ENCODE results near the gene LRCOL1.

Gene LRCOL1

DNA sequence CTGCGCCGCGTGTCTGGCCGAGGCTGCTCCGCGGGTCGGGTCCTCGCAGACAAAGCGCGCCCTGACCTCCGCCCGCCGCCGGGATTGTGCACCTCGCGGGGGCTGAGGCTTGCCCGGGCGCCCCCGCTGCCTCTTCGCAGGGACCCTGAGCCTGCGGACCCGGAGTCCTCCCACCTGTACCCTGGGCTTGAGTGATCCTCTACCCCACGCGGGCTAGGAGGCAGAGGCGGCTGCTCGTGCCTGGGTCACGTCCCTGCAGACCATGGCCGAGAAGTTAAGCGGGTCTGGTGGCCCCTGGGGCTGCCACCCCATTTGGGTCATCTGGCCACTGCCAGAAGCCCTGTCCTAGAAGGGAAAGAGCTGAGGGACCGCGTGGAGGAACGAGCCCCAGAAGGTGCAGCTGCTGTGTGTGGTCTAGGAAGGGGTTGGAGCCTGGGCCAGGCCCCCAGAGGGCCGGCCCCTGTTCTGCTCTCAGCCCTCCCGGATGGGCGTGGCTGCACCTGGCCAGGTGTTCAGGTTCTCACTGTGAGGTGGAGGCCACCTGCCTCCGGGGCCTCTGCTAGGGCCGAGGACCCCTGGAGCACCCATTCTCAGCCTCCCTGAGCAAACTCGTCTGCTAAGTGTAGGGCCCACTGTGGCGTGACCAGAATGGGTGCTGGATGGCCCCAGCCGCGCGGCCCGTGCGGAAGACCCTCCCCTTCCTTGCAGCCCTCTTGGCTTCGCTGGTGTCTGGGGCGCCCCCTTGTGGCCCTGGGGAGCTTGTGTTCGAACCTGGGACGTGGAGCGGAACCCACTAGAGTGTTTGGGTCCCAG, 49.6 kb downstream of the LRCOL1 start:
- DNase-seq: peak; percentile 87
- in situ Hi-C loops (cut with HindIII; ENCODE audit: low pct_ligation_motif_present, low pct_unique_long_range_greater_than_20kb, low sequenced_read_pairs): no loop called here

GRCh38 chr12:132560364-132560613, 50.1 kb downstream of the LRCOL1 start:
- no peak for DNase-seq
- in situ Hi-C loops (cut with HindIII; ENCODE audit: low pct_ligation_motif_present, low pct_unique_long_range_greater_than_20kb, low sequenced_read_pairs): no loop called here

DNA sequence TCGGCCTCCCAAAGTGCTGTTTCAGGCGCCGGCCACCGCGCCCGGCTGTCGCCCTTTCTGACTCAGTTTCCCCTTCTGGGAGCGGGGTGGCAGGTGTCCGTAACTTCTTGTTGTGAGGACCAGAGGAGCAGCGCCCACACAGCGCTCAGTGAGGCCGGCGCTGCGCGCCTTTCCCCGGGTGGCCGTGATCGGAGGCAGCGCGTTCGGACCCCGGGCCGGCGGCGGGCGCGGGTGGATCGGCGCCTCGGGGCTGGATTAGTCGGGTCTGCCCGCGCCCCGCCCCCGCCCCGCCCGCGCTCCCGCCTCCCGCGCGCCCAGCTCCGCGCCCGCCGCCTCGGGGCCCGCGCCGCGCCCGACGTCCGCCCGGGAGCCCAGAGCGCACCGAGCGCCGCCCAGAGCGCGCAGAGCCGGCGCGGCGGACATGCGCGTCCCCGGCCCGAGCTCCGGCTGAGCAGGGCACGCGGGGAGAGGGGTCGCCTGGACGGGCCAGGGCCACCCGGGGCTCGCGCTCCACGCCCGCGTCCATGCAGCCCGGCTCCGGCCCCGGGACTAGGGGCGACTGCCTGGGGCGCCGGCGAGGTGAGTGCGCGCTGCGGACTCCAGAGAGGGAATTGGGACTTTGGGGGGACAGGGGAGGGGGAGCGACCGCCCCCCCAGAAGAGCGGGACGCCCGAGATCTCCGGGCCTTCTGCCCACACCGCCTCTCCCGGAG, 50.6 kb downstream of the LRCOL1 start:
- peak; percentile 81 for DNase-seq
- in situ Hi-C loops (cut with HindIII; ENCODE audit: low pct_ligation_motif_present, low pct_unique_long_range_greater_than_20kb, low sequenced_read_pairs): no loop called here

- in situ Hi-C loops (cut with HindIII; ENCODE audit: low pct_ligation_motif_present, low pct_unique_long_range_greater_than_20kb, low sequenced_read_pairs): no loop called here
- DNase-seq: peak; percentile 93
These were observed 51.3 kb downstream of the LRCOL1 start for GRCh38 chr12:132558861-132559623.

- in situ Hi-C loops (cut with HindIII; ENCODE audit: low pct_ligation_motif_present, low pct_unique_long_range_greater_than_20kb, low sequenced_read_pairs): no loop called here
- no peak for DNase-seq
These were observed 52.1 kb downstream of the LRCOL1 start for GRCh38 chr12:132558042-132558856.

DNA sequence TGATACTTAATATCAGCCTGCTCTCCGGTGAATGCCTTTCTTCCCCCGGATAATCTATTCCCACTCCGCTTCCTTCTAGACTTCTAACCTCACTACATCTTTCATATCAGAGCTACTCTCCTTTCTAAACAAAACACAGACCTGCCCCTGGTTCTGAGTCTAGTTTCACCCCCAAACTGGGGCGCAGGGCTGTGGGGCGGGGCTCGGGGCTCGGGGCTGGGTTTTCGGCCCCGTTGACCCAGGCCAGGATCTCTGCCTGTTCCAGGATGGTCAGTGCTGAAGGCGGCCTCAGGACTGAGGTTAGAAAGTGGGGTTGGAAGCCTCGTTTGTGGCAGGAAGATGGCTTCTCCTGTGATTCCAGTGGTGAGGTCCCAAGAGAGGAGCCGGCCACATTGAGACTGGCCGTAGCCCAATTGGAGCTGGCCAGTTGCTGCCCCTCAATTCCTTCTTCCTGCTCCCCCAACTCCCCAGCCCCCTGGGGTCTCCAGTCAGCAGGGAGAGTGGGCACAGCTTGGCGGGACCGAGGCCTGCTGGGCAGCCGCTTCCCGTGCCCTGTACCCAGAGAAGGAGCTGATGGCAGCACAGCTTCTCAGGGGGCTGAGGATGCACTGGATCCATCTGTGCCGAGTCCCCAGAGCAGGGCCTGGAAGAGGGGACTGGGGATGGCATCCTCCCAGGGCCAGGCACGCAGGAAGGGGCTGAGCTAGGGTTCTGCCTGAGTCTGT, 52.9 kb downstream of the LRCOL1 start:
- in situ Hi-C loops (cut with HindIII; ENCODE audit: low pct_ligation_motif_present, low pct_unique_long_range_greater_than_20kb, low sequenced_read_pairs): no loop called here
- DNase-seq: no peak

- in situ Hi-C loops (cut with HindIII; ENCODE audit: low pct_ligation_motif_present, low pct_unique_long_range_greater_than_20kb, low sequenced_read_pairs): no loop called here
- DNase-seq: no peak
These were observed 53.6 kb downstream of the LRCOL1 start for GRCh38 chr12:132556801-132557200.

DNA sequence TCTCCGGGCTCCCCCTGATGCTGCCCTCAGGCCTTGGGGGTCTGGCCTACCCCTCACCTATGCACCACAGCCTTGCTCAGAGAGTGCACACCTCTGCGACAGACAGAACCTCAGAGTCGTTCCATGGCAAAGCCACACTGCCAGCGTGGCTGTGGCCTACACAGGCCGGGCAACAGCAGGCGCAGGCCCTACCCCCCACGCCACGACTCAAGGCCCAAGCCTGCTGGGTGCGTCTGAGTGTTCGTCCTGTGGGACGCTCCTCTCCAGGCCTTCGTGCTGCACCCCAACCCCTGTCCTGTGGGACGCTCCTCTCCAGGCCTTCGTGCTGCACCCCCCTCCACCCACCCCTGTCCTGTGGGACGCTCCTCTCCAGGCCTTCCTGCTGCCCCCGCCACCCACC, 54.2 kb downstream of the LRCOL1 start:
- DNase-seq: no peak
- in situ Hi-C loops (cut with HindIII; ENCODE audit: low pct_ligation_motif_present, low pct_unique_long_range_greater_than_20kb, low sequenced_read_pairs): no loop called here

DNA sequence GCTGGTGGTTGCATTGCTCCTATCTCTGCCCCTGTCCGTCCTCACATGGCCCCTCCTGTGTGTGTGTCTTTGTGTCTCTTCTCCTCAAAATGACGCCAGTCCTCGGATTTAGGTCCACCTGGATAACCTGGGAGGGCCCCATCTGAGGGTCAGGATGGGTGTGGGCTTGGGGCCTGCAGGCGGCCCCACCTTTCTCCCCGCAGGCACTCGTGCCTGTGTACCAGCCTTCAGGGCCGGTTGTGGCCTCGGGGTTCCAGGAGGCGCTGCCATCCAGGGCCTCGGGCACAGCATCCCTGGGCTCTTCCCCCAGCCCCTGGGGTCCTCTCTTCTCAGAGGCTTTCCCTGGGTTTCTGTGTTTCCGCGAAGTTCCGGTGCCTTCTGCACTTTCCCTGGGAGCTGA, 54.7 kb downstream of the LRCOL1 start:
- in situ Hi-C loops (cut with HindIII; ENCODE audit: low pct_ligation_motif_present, low pct_unique_long_range_greater_than_20kb, low sequenced_read_pairs): no loop called here
- no peak for DNase-seq

GRCh38 chr12:132554845-132555630, 55.3 kb downstream of the LRCOL1 start:
- in situ Hi-C loops (cut with HindIII; ENCODE audit: low pct_ligation_motif_present, low pct_unique_long_range_greater_than_20kb, low sequenced_read_pairs): no loop called here
- peak; percentile 31 for DNase-seq

Data from ACHN (cell line).